ENCODE results near the gene CSNK1A1.
A peak's percentile ranks its signal among the peaks of the same experiment; 100 is the strongest.

Gene CSNK1A1

DNA sequence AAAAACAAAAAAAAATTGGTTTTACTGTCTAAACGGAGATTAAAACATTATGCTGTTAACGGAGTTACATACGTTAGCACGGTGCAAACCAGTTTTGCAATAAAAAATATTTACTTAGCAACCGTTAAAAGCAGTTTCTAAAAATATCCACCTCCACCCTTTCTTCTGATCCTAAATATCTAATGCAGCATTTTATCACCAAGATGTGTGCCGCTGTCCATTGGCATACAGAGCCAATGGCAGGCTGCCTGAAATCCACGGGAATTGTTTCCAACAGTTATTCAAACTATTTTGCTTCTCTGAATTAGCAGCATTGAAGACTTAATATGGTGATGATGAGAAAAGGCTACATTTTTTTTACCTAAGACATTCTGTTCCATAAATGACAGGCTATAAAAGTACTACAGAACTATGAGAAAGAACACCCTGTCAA is 61.6 kb downstream of the CSNK1A1 start:
- TF ChIP-seq, protein P1, sequence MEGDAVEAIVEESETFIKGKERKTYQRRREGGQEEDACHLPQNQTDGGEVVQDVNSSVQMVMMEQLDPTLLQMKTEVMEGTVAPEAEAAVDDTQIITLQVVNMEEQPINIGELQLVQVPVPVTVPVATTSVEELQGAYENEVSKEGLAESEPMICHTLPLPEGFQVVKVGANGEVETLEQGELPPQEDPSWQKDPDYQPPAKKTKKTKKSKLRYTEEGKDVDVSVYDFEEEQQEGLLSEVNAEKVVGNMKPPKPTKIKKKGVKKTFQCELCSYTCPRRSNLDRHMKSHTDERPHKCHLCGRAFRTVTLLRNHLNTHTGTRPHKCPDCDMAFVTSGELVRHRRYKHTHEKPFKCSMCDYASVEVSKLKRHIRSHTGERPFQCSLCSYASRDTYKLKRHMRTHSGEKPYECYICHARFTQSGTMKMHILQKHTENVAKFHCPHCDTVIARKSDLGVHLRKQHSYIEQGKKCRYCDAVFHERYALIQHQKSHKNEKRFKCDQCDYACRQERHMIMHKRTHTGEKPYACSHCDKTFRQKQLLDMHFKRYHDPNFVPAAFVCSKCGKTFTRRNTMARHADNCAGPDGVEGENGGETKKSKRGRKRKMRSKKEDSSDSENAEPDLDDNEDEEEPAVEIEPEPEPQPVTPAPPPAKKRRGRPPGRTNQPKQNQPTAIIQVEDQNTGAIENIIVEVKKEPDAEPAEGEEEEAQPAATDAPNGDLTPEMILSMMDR (IDR thresholded peaks at IDR 0.05; ENCODE audit: low read depth, low read length) = no peak
- no peak for DNase-seq (ENCODE audit: extremely low read depth, low read depth)

DNA sequence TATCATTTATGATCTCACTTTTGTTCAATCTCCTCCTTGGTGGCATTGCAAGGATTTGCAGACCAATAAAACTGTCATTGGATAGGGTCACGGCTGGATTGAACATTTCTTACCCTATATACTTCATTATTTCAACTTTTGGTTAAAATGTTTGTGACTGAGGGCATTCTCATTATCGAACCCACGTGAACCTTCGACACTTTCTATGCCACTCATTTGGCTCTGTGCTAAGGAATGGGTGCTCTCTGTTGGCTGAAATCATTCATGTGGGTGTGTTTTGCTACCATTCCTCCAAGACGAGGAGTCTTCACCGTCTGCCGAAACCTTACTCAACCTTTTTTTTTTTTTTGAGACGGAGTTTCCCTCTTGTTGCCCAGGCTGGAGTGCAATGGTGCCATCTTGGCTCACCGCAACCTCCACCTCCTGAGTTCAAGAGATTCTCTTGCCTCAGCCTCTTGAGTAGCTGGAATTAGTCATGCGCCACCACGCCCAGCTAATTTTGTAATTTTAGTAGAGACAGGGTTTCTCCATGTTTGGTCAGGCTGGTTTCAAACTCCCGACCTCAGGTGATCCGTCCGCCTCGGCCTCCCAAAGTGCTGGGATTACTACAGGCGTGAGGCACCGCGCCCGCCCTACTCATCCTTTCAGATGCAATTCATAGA is 62.5 kb downstream of the CSNK1A1 start:
- TF ChIP-seq, protein P1 (IDR thresholded peaks at IDR 0.05; ENCODE audit: low read depth, low read length) = no peak
- no peak for DNase-seq (ENCODE audit: extremely low read depth, low read depth)

DNA sequence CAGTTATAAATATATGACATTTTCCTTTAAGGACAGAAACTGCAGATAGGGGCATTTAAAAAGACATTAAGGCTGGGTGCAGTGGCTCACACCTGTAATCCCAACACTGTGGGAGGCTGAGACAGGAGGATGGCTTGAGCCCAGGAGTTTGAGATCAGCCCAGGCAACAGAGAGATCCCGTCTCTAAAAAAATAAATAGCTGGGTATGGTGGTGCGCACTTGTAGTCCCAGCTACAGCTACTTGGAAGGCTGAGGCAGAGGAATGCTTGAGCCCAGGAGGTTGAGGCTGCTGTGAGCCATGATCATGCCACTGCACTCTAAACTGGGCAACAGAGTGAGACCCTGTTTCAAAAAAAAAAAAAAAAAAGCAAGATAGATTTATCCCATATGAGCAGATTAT is 63.6 kb downstream of the CSNK1A1 start:
- TF ChIP-seq, protein P1 (IDR thresholded peaks at IDR 0.05; ENCODE audit: low read depth, low read length) = no peak
- no peak for DNase-seq (ENCODE audit: extremely low read depth, low read depth)

DNA sequence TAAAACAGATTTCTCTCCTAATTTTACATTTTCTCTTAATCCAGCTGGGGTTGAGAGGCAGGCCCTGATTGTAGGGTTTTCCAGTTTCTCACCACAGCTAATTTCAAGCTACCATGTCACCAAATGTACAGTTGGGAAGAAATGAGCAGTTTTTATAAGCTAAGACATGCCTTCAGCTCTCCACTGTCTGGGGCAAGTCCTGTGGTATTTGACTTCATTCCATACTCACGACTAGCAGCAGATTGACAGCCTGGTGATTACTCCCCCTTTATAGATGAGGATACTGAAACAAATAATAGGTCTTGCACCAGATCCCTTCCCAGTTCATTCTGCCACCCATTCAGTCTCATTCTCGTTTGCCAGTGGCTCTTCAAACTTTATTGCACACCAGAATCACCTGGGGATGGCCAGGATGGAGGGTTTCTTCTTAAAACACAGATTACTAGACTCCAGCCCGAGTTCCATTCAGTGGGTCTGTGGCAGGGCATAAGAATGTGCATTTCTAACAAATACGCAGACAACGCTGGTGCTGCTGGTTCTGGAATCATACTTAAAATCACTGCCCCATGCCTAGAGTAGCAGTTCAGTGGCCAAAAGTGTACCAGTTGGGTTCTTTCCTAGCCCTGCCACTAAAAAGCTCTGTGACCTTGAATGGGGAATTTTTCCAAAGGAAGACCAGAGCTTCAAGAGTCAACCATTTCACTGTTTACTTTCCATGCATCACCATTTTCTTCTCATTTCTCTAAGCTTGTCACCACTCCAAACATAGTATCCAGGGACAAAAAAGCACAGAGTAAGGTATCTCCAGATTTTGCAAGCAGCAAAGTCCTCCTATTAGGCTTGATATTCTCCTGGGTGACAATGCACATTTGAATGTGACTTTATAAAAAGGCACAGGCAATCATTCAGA is 64.3 kb downstream of the CSNK1A1 start:
- DNase-seq (ENCODE audit: extremely low read depth, low read depth) = no peak
- TF ChIP-seq, protein P1 (IDR thresholded peaks at IDR 0.05; ENCODE audit: low read depth, low read length) = no peak

DNA sequence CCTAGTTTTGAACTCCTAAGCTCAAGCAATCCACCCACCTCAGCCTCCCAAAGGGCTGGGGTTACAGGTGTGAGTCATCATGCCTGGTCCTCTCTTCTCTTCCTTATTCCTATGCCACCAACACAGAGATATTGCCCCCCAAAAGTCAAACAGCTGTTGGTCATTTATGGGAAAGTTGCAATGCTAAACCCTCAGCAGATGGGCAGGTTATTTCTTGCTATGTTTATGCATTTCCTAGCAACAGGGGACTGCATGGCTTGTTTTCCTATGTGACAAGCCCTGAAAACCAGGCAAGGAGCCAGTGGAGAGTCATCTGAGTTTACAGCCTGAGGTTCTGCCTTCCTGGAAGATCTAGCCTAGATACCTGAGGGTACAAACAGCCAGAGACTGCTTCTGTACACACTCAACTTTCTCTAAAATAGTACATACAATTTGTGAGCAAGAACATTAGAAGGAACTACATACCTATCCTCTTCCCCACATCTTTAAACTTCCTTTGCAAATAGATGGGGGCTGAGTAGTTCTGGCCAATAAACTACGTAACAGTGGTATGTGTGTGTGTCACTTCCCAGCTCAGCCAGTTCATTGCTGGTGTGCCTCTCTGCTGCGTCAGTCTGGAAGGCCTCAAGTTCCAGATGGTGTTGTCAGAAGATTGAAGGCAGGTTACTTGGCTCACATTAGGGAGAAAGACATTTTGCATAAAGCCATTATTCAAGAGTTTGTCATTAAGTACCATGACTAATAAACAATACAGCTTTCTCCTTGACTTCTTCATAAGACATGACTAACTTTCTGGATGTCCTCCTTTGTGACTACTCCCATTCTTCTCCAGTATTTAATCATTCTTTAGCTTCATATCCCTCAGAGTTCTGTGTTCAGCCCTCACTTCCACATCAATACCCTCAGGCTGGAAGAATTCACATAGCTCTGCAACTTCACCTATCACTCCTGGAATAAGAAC is 65.3 kb downstream of the CSNK1A1 start:
- DNase-seq (ENCODE audit: extremely low read depth, low read depth) = peak; percentile 93

DNA sequence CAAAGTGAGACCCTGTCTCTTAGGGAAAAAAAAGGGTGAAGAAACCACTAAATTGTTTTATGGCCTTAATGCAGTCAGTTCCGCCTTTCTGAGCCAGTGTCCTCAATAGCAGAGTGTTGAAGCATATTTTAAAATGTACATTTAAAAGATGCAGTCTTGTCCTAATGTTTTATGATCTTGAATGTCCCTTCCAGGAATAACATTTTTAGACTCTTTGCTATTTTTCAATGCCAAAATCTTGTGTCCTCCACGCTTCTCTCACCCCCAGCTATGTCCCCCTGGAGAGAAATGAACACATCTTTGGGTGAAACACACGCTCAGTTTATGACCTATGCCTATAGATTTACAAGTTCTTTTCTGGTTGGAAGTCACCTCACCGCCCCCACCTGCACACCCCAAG is 69.8 kb downstream of the CSNK1A1 start:
- TF ChIP-seq, protein P1 (IDR thresholded peaks at IDR 0.05; ENCODE audit: low read depth, low read length) = no peak
- DNase-seq (ENCODE audit: extremely low read depth, low read depth) = no peak

More for the DNA sequence above, 65.3 kb downstream of the CSNK1A1 start:
- TF ChIP-seq, protein P1 (IDR thresholded peaks at IDR 0.05; ENCODE audit: low read depth, low read length) = no peak
